ENCODE measurements around the gene SFTPB. TPM values are rescaled to one million over a fixed set of nuclear protein-coding genes. Genes with fewer than 3 reads are reported as not detected.
A peak's percentile ranks its signal among the peaks of the same experiment; 100 is the strongest.

SFTPB gene
- polyA plus RNA-seq, 1 donor = 0.18 TPM

DNA sequence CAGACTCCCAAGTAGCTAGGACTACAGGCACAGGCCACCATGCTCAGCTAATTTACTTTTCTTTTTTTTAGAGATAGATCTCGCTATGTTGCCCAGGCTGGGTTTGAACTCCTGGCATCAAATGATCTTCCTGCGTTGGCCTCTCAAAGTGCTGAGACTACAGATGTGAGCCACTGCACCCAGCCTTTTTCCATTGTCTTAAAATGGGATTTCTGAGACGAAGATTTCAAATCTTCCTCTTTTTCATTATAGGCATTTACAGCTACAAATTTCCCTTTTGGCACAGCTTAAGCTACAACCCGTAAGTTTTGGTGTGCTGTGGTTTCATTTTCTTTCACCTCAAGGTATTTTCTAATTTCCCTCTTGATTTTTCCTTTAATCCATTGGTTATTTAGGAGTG, 34.8 kb upstream of the SFTPB start:
- no peak for DNase-seq

- DNase-seq = no peak
Observed at GRCh38 chr2:85702172-85702571, 34.2 kb upstream of the SFTPB start.

- no peak for DNase-seq
Observed at GRCh38 chr2:85699325-85699724, 31.3 kb upstream of the SFTPB start.

GRCh38 chr2:85698880-85699254, 30.9 kb upstream of the SFTPB start:
- DNase-seq = no peak

GRCh38 chr2:85698184-85698879, 30.3 kb upstream of the SFTPB start:
- DNase-seq = no peak

- no peak for DNase-seq
Observed at GRCh38 chr2:85697716-85698115, 29.7 kb upstream of the SFTPB start.

DNA sequence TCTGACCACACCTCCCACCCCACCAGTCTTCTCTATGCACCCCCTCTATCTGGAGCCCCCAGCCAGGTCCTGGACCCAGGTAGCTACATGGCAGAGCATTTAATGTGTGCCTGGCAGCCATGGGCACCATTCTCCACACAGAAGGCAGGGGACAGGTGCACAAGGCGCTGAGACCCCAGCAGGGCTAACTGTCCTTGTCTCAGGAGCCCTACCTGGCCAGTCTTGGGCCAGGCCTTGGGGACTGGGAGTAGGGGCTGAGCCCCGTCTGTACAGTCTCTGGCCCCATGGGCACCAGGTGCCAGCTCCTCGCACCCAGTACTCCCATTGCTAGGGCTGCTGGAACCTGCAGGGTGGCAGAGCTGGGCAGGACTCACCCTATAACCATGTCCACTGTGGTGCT, 29.1 kb upstream of the SFTPB start:
- DNase-seq = no peak

GRCh38 chr2:85695691-85696668, 28.0 kb upstream of the SFTPB start:
- no peak for DNase-seq

- no peak for DNase-seq
Observed at GRCh38 chr2:85695121-85695520, 27.1 kb upstream of the SFTPB start.

- no peak for DNase-seq
Observed at GRCh38 chr2:85694052-85695025, 26.3 kb upstream of the SFTPB start, which contains the start of gene GNLY. TSS of gene GNLY (plus strand) at chr2:85694358. CDS start at chr2:85694419, 61 bp downstream.

DNA sequence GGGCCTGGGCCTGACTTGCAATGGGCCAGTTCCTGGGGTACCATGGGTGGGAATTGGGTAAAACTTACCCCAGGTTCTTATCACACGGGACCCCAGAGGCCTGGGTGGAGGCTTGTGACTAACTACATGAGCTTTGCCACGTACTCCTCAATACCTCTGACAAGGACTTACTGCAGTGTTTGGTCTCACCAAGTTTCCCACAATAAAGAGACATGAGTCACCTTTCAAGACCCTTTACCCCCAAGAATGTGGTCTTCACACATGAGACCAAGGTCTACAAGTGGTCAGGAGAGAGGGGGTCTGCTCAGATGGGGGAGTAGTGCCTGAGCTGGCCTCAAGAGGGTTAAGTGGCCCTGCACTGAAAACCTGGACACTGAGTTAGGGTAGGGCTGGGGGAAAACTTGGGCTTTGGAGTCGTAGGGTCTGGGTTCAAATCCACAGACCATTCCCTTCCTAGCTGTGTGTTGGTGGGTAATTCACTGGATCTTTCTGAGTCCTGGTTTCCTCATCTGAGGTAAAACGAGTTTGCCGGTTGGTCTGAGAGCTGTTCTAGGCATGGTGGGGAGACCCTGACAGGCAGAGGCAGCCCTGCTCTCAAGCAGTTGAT, 24.1 kb upstream of the SFTPB start:
- DNase-seq = no peak

DNA sequence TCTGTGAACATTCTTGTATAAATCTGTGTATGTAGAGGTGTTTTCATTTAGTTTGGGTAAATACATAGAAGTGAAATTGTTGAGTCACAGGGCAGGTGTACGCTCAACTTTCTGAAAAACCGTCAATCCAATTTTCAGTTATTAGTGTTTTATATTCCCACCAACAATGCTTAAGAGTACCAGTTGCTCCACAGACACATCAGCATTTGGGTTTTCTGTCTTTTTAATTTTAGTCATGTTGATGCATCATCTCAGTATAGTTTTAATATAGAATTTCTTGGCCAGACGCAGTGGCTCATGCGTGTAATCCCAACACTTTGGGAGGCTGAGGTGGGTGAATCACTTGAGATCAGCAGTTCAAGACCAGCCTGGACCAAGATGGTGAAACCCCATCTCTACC, 22.9 kb upstream of the SFTPB start:
- DNase-seq = no peak

DNA sequence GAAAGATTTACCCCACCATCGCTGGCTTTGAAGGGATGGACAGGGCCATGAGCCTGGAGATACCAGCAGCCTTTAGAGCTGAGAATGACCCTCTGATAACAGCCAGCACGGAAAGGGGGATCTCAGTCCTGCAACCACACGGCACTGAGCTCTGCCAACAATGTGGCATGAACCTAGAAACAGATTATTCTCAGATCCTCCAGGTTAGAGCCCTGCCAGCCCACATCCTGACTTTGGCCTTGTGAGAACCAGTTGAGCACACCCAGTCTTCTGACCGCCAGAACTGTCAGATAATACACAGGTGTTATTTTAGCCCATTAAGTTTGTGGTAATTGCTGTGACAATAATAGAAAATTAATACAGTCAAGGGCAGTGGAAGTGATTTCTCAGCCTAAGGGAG, 16.8 kb upstream of the SFTPB start:
- DNase-seq = no peak

DNA sequence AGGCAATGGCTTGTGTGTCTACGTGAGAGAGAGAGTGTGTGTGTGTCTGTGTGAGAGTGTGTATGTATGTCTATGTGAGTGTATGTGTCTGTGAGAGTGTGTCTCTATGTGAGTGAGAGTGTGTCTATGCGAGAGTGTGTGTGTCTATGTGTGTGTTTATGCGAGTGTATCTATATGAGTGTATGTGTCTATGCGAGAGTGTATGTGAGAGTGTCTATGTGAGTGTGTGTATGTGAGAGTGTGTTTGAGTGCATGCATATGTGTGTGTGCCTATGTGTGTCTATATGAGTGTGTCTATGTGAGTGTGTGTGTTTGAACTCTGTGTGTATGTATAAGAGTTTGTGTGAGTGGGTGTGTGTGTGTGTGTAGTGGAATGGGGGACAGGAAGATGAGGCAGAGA, 16.4 kb upstream of the SFTPB start:
- DNase-seq = no peak

DNA sequence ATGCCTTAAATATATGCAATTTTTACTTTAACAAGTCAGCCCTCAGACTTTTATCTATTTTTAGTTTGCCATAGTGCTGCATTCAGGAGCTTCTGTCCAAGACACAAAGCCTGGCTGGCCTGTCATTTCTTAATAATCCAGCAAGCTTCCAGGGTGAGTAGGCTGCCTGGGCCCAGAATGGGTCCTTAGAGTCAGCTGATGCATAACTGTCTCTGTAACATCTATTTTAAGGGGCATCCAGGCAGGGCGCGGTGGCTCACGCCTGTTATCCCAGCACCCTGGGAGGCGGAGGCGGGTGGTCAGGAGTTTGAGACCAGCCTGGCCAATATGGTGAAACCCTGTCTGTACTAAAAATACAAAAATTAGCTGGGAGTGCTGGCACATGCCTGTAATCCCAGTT, 14.4 kb upstream of the SFTPB start:
- DNase-seq = no peak

DNA sequence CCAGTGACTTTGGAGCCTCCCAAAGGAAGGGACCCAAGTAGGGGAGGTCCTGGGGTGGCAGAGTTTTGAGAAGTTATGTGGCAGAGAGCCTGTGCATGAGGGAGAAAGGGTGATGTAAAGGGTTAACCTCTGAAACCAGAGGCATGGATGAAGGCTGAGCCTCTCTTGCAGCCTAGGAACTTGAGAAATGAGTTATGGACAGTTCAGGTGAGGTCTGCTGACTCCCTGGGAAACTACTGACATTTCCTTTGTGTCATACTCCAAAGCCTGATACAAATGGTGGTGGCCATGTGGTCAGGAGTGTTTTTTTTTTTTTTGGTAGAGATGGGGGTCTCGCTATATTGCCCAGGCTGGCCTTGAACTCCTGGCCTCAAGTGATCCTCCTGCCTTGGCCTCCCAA, 13.8 kb upstream of the SFTPB start:
- no peak for DNase-seq

GRCh38 chr2:85681372-85681763, 13.4 kb upstream of the SFTPB start:
- DNase-seq = no peak

GRCh38 chr2:85680707-85681371, 12.8 kb upstream of the SFTPB start:
- no peak for DNase-seq

DNA sequence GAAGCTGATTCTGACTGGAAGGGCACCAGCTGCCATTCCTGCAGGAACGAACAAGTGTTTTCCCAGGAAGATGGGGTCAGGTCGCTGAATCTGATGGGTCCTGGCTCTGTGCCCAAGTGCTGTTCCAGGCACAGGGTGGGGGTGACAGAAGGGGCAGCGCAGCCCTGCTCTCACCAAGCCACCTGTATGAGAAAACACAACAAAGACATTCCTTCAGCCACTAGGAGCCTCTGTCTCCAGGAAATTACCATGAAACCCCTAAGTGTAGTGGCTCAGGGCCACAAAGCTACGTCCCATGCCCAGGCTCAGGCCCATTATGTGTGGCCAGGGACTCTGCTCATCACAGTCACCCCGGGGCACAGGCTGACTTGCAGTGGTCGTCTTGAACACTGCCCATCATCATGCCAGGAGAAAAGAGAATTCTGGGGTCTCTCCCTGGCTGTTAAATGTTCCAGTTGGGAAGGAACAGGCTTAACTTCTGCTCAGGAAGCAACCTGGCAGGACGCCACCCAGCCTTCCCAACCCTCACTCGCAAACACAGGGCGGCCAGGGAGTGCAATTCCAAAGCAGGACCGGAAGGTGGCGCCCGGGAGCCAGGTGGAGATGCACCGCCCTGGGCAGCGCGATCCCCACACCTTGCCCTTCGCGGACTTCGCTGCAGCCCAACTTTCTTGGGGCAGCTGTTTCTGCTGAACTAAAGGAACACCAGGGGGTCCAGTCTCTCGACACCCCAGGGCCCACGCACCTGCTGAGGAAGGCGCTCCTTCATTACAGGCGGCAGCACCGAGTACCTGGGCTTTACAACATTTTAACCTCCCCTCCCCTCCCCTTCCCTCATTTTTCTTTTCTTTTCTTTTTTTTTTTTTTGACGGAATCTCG, 11.0 kb upstream of the SFTPB start:
- peak; percentile 66 for DNase-seq

DNA sequence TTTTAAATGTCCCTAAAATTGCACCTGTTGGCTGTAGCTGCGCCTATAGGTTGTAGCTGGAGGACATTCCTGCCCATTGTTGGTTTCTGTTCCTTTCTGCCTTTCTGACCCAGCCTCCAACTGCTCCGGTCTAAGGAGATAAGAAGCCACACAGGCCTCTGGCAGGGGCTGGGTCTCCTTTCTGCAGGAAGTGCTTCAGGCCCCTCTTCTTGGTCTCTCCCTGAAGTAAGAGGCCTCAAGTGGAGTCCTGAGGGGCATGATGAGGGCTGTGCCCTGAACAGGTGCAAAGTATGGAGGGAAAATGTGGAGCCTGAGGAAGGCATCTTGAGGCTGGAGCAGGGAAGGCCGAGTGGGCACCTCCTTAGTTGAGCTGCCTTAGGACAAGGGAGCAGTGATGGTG, 10.4 kb upstream of the SFTPB start:
- DNase-seq = no peak
